Measurements from ENCODE around the gene SLC7A6OS.

SLC7A6OS gene

GRCh38 chr16:68298907-68299561 lies 11.7 kb downstream of the SLC7A6OS start:
- POLR2A ChIA-PET, result interaction anchor here (1.2 to 2.9 kb wide), 2 partner anchors 12 to 35 kb away, joined by 3 to 15 read pairs; partner anchors contain the start of genes PRMT7, SLC7A6 and SLC7A6OS
- peaks cover 36 to 93% of the 10 kb centered on the region in 2 experiments for H3K36me3 ChIP-seq (ENCODE audit: control insufficient read depth in 2 of 2, insufficient read depth in 1 of 2, low read length in 2 of 2)
- H3K27ac ChIP-seq (ENCODE audit: extremely low read depth, low read depth, low read length), result no peak overlapping the region
- H3K4me3 ChIP-seq (ENCODE audit: low read depth, low read length), result no peak overlapping the region
- H3K4me1 ChIP-seq (ENCODE audit: control insufficient read depth, insufficient read depth, low read length), result no peaks in the 10 kb centered on the region
- TF ChIP-seq PRDM1 (tag by site-specific recombination; IDR thresholded peaks at IDR 0.05) (peak; percentile 30; the same call in 1 of the 2 replicates), ZBTB48 (tag by site-specific recombination; IDR thresholded peaks at IDR 0.05) (peak; percentile 97), SCRT2 (tag by site-specific recombination; IDR thresholded peaks at IDR 0.05) (no peak)
- H3K9me3 ChIP-seq (ENCODE audit: control insufficient read depth, insufficient read depth, low read depth, low read length), result no peaks in the 10 kb centered on the region
- CTCF ChIA-PET, result interaction anchor here (0.6 to 8.6 kb wide), 4 partner anchors 13 to 49 kb away, joined by 3 to 65 read pairs (median 5); partner anchors contain the start of gene SLC7A6

- Histone ChIP-seq H3K4me3 (ENCODE audit: low read depth, low read length) (no peak overlapping the region), H3K9me3 (ENCODE audit: control insufficient read depth, insufficient read depth, low read depth, low read length) (no peaks in the 10 kb centered on the region), H3K4me1 (ENCODE audit: control insufficient read depth, insufficient read depth, low read length) (no peaks in the 10 kb centered on the region), H3K36me3 (ENCODE audit: control insufficient read depth in 2 of 2, insufficient read depth in 1 of 2, low read length in 2 of 2) (peaks cover 34 to 91% of the 10 kb centered on the region in 2 experiments), H3K27ac (ENCODE audit: extremely low read depth, low read depth, low read length) (no peak overlapping the region)
- TF ChIP-seq ZNF280D (tag by site-specific recombination; IDR thresholded peaks at IDR 0.05) (no peak), ZNF521 (tag by site-specific recombination; IDR thresholded peaks at IDR 0.05) (no peak), ZNF747 (tag by site-specific recombination; IDR thresholded peaks at IDR 0.05) (no peak), ZNF544 (tag by site-specific recombination; IDR thresholded peaks at IDR 0.05) (no peak), PRDM1 (tag by site-specific recombination; IDR thresholded peaks at IDR 0.05) (peak; percentile 20; the same call in 1 of the 2 replicates)
- POLR2A ChIA-PET, result interaction anchor here (0.5 to 3.6 kb wide), 4 partner anchors 11 to 34 kb away, joined by 3 to 16 read pairs (median 9); partner anchors contain the start of genes PRMT7, SLC7A6 and SLC7A6OS
- CTCF ChIA-PET, result interaction anchor here (0.8 to 8.6 kb wide), 2 partner anchors 31 to 36 kb away, joined by 4 to 65 read pairs; partner anchors contain the start of gene SLC7A6
Observed at GRCh38 chr16:68298312-68298711, 12.4 kb downstream of the SLC7A6OS start.

- ChIA-PET POLR2A (interaction anchor here (0.5 to 3.6 kb wide), 3 partner anchors 11 to 34 kb away, joined by 3 to 16 read pairs (median 3); partner anchors contain the start of genes PRMT7, SLC7A6 and SLC7A6OS), CTCF (interaction anchor here (0.8 to 8.6 kb wide), 2 partner anchors 31 to 36 kb away, joined by 4 to 65 read pairs; partner anchors contain the start of gene SLC7A6)
- peaks cover 33 to 93% of the 10 kb centered on the region in 2 experiments for H3K36me3 ChIP-seq (ENCODE audit: control insufficient read depth in 2 of 2, insufficient read depth in 1 of 2, low read length in 2 of 2)
Observed at GRCh38 chr16:68297908-68298307, 12.8 kb downstream of the SLC7A6OS start.

GRCh38 chr16:68296693-68297092 lies 14.1 kb downstream of the SLC7A6OS start:
- Histone ChIP-seq H3K9me3 (ENCODE audit: control insufficient read depth, insufficient read depth, low read depth, low read length) (no peaks in the 10 kb centered on the region), H3K36me3 (ENCODE audit: control insufficient read depth in 2 of 2, insufficient read depth in 1 of 2, low read length in 2 of 2) (peaks cover 28 to 91% of the 10 kb centered on the region in 2 experiments), H3K4me3 (ENCODE audit: low read depth, low read length) (no peak overlapping the region), H3K27ac (ENCODE audit: extremely low read depth, low read depth, low read length) (no peak overlapping the region), H3K4me1 (ENCODE audit: control insufficient read depth, insufficient read depth, low read length) (no peaks in the 10 kb centered on the region)
- TF ChIP-seq ZNF18 (tag by site-specific recombination; IDR thresholded peaks at IDR 0.05) (no peak), PRDM6 (tag by site-specific recombination; IDR thresholded peaks at IDR 0.05) (no peak), ZNF423 (tag by site-specific recombination; IDR thresholded peaks at IDR 0.05) (no peak)
- ChIA-PET POLR2A (interaction anchor here (3.6 kb wide), 1 partner anchor 14 kb away, joined by 16 read pairs; the partner anchor contains the start of genes PRMT7 and SLC7A6OS), CTCF (interaction anchor here (0.6 to 8.6 kb wide), 3 partner anchors 10 to 149 kb away, joined by 3 to 65 read pairs (median 3); partner anchors contain the start of gene SLC7A6)

More at GRCh38 chr16:68297908-68298307, 12.8 kb downstream of the SLC7A6OS start:
- Histone ChIP-seq H3K27ac (ENCODE audit: extremely low read depth, low read depth, low read length) (no peak overlapping the region), H3K4me1 (ENCODE audit: control insufficient read depth, insufficient read depth, low read length) (no peaks in the 10 kb centered on the region), H3K9me3 (ENCODE audit: control insufficient read depth, insufficient read depth, low read depth, low read length) (no peaks in the 10 kb centered on the region), H3K4me3 (ENCODE audit: low read depth, low read length) (no peak overlapping the region)
- peak; percentile 71 for TF ChIP-seq SCRT2 (tag by site-specific recombination; IDR thresholded peaks at IDR 0.05)
- no peak for TF ChIP-seq ZNF404 (tag by site-specific recombination; IDR thresholded peaks at IDR 0.05)
- TF ChIP-seq ZNF23 (tag by site-specific recombination; IDR thresholded peaks at IDR 0.05; ENCODE audit: borderline replicate concordance), result no peak

Measured in HEK293 (cell line).